BE2C (cell line): ENCODE data around the gene NAA20. TPM values are rescaled to one million over a fixed set of nuclear protein-coding genes. Genes with fewer than 3 reads are reported as not detected.

Experiments
- DNase-seq: peaks from one replicate; pipeline ENCODE4 v3.0.0-alpha.2; 2020
- H3K27me3 ChIP-seq: fragments of 250-450 bp; sonication (Bioruptor Pico); 2 replicates; pipeline ENCODE4 v1.5.1; 2020; ENCODE audit warnings: mild to moderate bottlenecking
- H3K36me3 ChIP-seq: fragments of 250-450 bp; sonication (Bioruptor Pico); 2 replicates; pipeline ENCODE4 v1.5.1; 2020; ENCODE audit warnings: mild to moderate bottlenecking
- H3K4me1 ChIP-seq: fragments of 250-450 bp; sonication (Bioruptor Pico); 2 replicates; pipeline ENCODE4 v1.5.1; 2020
- H3K4me3 ChIP-seq: 2 replicates; pipeline ENCODE4 v1.5.1; 2011; ENCODE audit warnings: low read depth, low read length
- H3K9me3 ChIP-seq: fragments of 250-450 bp; sonication (Bioruptor Pico); 2 replicates; pipeline ENCODE4 v1.5.1; 2020
- polyA plus RNA-seq: library from polyadenylated mRNA; unstranded; fragments of >200 nt; gene quantifications from one replicate; pipeline ENCODE4 v1.2.1, GENCODE V29; 2012; ENCODE audit warnings: low read depth, missing spikeins; ENCODE audit not compliant: insufficient read length, insufficient read depth
- TF ChIP-seq, protein P1 (sequence below): IDR thresholded peaks from 2 replicates; pipeline ENCODE4 v1.5.1; 2012; ENCODE audit warnings: mild to moderate bottlenecking, low read depth, low read length

Gene NAA20, protein sequence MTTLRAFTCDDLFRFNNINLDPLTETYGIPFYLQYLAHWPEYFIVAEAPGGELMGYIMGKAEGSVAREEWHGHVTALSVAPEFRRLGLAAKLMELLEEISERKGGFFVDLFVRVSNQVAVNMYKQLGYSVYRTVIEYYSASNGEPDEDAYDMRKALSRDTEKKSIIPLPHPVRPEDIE
- 99.1 TPM for polyA plus RNA-seq

DNA sequence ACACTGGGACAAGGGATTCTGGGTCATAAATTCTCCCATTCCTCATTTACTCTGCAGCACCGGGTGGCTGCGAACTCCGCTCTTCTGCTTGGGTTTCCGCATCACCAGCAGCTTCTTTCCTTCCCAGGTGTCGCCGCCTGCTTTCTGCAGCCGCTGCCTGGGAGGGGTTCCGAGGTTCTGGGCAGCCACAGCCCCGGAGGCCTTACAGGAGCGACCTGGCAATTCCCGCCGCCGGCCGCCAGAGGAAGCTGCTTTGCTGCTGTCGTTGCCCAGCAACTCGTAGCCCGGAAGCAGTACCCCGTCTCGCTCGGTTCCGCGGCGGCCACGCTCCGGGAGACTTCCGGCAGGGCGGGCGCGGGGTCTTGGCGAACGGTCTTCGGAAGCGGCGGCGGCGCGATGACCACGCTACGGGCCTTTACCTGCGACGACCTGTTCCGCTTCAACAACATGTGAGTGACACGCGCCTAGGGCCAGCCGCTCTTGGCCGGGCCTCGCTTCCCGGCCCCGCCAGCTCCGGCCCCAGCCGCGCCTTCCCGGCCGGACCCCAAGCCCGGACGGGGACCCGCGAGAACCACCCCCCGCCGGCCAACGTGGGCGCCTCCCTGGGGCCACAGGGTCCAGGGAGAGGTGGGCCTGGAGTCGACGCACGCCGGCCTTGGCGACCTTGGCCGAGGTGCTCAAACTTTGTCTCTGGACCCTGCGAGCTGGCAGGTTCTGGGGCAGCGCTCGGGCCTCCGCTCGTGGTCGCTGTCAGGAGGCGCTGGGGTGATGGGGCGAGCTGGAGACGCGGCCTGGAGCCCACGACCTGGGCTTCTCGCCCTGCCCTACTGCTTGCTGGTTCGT is at the start of gene NAA20:
Gene NAA20 (plus strand): TSS at position 362 of the 843 bp plus-strand sequence. CDS start 35 bp downstream, at position 397.
- H3K4me1 ChIP-seq: no peaks in the 10 kb centered on the region
- TF ChIP-seq, protein P1, sequence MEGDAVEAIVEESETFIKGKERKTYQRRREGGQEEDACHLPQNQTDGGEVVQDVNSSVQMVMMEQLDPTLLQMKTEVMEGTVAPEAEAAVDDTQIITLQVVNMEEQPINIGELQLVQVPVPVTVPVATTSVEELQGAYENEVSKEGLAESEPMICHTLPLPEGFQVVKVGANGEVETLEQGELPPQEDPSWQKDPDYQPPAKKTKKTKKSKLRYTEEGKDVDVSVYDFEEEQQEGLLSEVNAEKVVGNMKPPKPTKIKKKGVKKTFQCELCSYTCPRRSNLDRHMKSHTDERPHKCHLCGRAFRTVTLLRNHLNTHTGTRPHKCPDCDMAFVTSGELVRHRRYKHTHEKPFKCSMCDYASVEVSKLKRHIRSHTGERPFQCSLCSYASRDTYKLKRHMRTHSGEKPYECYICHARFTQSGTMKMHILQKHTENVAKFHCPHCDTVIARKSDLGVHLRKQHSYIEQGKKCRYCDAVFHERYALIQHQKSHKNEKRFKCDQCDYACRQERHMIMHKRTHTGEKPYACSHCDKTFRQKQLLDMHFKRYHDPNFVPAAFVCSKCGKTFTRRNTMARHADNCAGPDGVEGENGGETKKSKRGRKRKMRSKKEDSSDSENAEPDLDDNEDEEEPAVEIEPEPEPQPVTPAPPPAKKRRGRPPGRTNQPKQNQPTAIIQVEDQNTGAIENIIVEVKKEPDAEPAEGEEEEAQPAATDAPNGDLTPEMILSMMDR: peak; percentile 58
- H3K9me3 ChIP-seq: no peaks in the 10 kb centered on the region
- H3K4me3 ChIP-seq: peak within 1 kb of the TSS; percentile 86
- peaks cover 3% of the 10 kb centered on the region; the same call in 1 of the 2 replicates for H3K36me3 ChIP-seq
- peak; percentile 96 for DNase-seq
- no peaks in the 10 kb centered on the region for H3K27me3 ChIP-seq

DNA sequence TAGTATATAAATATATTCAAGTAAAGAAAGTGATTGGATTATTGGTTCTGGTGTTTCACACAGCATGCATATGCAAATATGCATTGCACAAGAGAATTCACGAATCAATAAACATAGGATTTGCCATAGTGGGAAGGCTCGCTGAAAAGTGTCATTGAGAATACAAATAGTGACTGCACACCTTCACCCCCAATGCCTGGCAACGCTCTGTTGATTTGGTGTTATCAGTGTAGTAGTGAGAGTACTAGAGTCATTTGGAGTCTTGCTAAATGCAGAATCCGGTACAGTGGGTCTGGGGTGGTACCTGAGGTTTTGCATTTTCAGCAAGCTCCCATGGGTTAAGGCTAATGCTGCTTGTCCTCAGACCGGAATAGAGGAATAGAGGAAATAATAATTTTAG is 49.7 kb upstream of the NAA20 start:
- no peak for DNase-seq
- Histone ChIP-seq H3K4me3 (no peak overlapping the region), H3K9me3 (no peaks in the 10 kb centered on the region; the same call in 1 of the 2 replicates), H3K4me1 (no peaks in the 10 kb centered on the region), H3K27me3 (no peaks in the 10 kb centered on the region), H3K36me3 (no peaks in the 10 kb centered on the region)
- TF ChIP-seq, protein P1: no peak

DNA sequence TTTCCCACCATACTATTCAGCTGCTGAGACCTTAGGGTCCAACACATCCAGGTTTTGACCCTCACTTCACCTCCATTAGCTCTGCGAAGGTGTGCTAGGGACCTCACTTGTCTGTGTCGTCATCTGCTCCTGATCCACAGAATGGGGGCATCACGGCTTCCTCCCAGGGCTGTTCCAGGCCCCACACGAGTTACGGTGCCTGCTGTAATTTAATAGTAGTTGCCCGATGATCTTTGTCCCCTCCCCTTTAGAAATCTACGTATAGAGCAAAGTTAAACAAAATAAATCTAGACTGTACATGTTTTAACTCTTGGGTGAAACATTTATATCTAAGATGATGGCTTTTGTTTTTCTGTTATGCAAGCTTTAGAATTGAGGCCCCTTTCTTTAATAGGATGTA is 49.1 kb upstream of the NAA20 start:
- no peak overlapping the region for H3K4me3 ChIP-seq
- no peaks in the 10 kb centered on the region for H3K9me3 ChIP-seq
- H3K36me3 ChIP-seq: no peaks in the 10 kb centered on the region
- no peak for DNase-seq
- H3K27me3 ChIP-seq: no peaks in the 10 kb centered on the region
- TF ChIP-seq, protein P1: no peak
- H3K4me1 ChIP-seq: no peaks in the 10 kb centered on the region

DNA sequence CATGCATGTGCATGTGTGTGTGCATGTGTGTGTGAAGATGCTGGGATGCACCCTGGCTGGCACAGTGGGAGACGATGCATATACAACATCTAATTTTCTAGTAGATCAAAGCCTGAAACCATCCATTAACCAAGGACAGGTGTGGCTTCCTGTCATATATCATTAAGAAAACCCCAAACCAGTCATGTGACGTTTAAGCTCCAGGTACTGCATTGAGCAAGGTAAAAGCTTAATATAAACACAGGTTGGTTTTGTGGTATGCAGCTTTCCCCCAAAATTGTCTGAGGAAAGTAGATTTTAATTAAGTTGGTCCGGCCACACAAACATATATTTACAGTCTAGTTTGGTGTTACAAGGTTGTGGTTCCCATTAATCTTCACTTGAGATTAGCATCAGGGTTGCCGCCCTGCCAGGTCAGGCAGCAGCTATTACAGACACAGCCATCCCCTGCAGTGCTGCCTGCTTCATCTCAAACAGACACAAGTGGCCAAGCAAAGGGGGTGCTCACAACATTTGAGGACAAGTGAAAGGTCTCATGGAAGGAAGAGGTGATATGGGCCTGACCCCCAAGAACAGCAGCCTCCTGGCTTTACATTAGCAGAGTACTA is 48.6 kb upstream of the NAA20 start:
- Histone ChIP-seq H3K4me1 (no peaks in the 10 kb centered on the region), H3K27me3 (no peaks in the 10 kb centered on the region), H3K4me3 (no peak overlapping the region), H3K9me3 (no peaks in the 10 kb centered on the region), H3K36me3 (no peaks in the 10 kb centered on the region)
- TF ChIP-seq, protein P1: no peak
- no peak for DNase-seq

DNA sequence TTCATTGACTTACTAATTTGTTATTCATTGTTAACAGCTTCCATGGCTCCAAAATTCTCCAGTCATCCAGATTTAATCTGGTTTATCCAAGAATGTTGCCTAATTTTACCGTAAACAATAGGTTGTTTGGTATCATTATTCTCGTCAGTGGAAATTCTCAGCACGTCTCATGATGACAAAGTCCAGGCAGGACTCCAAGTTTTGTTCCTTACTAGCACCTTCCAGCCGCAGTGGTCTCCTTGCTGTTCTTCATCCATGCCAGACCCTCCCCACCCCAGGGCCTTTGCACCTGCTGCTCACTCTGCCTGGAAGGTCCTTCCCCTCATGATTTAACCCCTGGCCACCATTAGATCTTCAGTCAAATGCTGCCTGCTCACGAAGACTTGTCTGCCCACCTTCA is 48.1 kb upstream of the NAA20 start:
- no peaks in the 10 kb centered on the region for H3K9me3 ChIP-seq
- H3K27me3 ChIP-seq: no peaks in the 10 kb centered on the region
- TF ChIP-seq, protein P1: no peak
- H3K4me1 ChIP-seq: no peaks in the 10 kb centered on the region
- no peak overlapping the region for H3K4me3 ChIP-seq
- DNase-seq: no peak
- no peaks in the 10 kb centered on the region for H3K36me3 ChIP-seq
